NCI-H2081 (cell line): Measurements from ENCODE around the gene PITPNB.

ENCODE experiments used
- DNase-seq, 2 experiments: peaks; one replicate each; lab custom pipeline; 2025; lab: John Stamatoyannopoulos, UW

The PITPNB gene

GRCh38 chr22:27834364-27835185 lies 84.5 kb downstream of the PITPNB start:
- no peak for DNase-seq

GRCh38 chr22:27833803-27834202 lies 85.3 kb downstream of the PITPNB start:
- DNase-seq: no peak

GRCh38 chr22:27832606-27833005 lies 86.5 kb downstream of the PITPNB start:
- no peak for DNase-seq

- DNase-seq: no peak
Observed at GRCh38 chr22:27829620-27830019, 89.4 kb downstream of the PITPNB start.

- DNase-seq: no peak
Observed at GRCh38 chr22:27827604-27828587, 91.2 kb downstream of the PITPNB start.

GRCh38 chr22:27825174-27825573 lies 93.9 kb downstream of the PITPNB start:
- no peak for DNase-seq

GRCh38 chr22:27823221-27823620 lies 95.8 kb downstream of the PITPNB start:
- no peak for DNase-seq

GRCh38 chr22:27820896-27821866 lies 97.9 kb downstream of the PITPNB start:
- DNase-seq: no peak

GRCh38 chr22:27816552-27816951 lies 102.5 kb downstream of the PITPNB start:
- DNase-seq: no peak

- DNase-seq: no peak
Observed at GRCh38 chr22:27815826-27816530, 103.1 kb downstream of the PITPNB start.

GRCh38 chr22:27814993-27815392 lies 104.1 kb downstream of the PITPNB start:
- no peak for DNase-seq

- DNase-seq: no peak
Observed at GRCh38 chr22:27811778-27812177, 107.3 kb downstream of the PITPNB start.

- peak in 1 of 2 experiments; percentile 17 for DNase-seq
Observed at GRCh38 chr22:27810609-27811151, 108.4 kb downstream of the PITPNB start.

GRCh38 chr22:27809700-27810608 lies 109.1 kb downstream of the PITPNB start:
- DNase-seq: no peak

- no peak for DNase-seq
Observed at GRCh38 chr22:27809226-27809603, 109.8 kb downstream of the PITPNB start.

GRCh38 chr22:27808451-27809225 lies 110.4 kb downstream of the PITPNB start:
- no peak for DNase-seq

- DNase-seq: no peak
Observed at GRCh38 chr22:27805841-27806240, 113.2 kb downstream of the PITPNB start.

- DNase-seq: peak; percentile 61 to 65
Observed at GRCh38 chr22:27804470-27805297, 114.4 kb downstream of the PITPNB start.
